ENCODE measurements around the gene STT3B. TPM values are rescaled to one million over a fixed set of nuclear protein-coding genes. Genes with fewer than 3 reads are reported as not detected.

The STT3B gene
- total and polyA plus RNA-seq, 4 experiments from 2014 or later, result 145 to 183 (median 159) TPM

GRCh38 chr3:31613654-31614053 lies 80.9 kb downstream of the STT3B start:
- peaks cover 27% of the 10 kb centered on the region for H3K4me1 ChIP-seq (ENCODE audit: insufficient read depth, low read length)
- Mint-ChIP-seq H3K4me3 (peak overlapping the region in 1 of 8 donors; percentile 53), H3K27ac (peak overlapping the region in 4 of 7 donors; percentile 3 to 47 (median 10))

GRCh38 chr3:31614162-31614921 lies 81.6 kb downstream of the STT3B start:
- Histone ChIP-seq H3K4me3 (ENCODE audit: low read length in 2 of 2) (no peak overlapping the region), H3K27ac (ENCODE audit: low read depth, low read length) (no peak overlapping the region), H3K9me3 (ENCODE audit: control insufficient read depth in 1 of 2, low read length in 2 of 2) (no peaks in the 10 kb centered on the region), H3K4me1 (ENCODE audit: insufficient read depth, low read length) (peaks cover 27% of the 10 kb centered on the region), H3K36me3 (ENCODE audit: insufficient read depth, low read length) (no peaks in the 10 kb centered on the region), H3K27me3 (ENCODE audit: insufficient read depth, low read length) (no peaks in the 10 kb centered on the region)
- ChIA-PET POLR2A (ENCODE audit: partially characterized antibody) (no interaction called here), CTCF (ENCODE audit: partially characterized antibody) (no interaction called here)
- intact Hi-C loops (cut with micrococcal nuclease), result loop anchor here (5.0 kb wide), 1 partner anchor 528 kb away; no protein-coding TSS in a partner anchor
- H3K36me3 Mint-ChIP-seq, result peaks cover 64 to 67% of the 10 kb centered on the region in 2 donors
- no peak for DNase-seq
- H3K9me3 Mint-ChIP-seq, result no peaks in the 10 kb centered on the region
- H3K4me1 Mint-ChIP-seq, result peaks cover 40 to 69% (median 55%) of the 10 kb centered on the region in 4 donors
- no peaks in the 10 kb centered on the region for H3K27me3 Mint-ChIP-seq
- H3K4me3 Mint-ChIP-seq, result peak overlapping the region in 1 of 8 donors; percentile 6
- peak overlapping the region in 2 of 7 donors; percentile 36 to 47 for H3K27ac Mint-ChIP-seq

More at GRCh38 chr3:31613654-31614053, 80.9 kb downstream of the STT3B start:
- no peaks in the 10 kb centered on the region for H3K9me3 ChIP-seq (ENCODE audit: control insufficient read depth in 1 of 2, low read length in 2 of 2)
- no peaks in the 10 kb centered on the region for H3K36me3 ChIP-seq (ENCODE audit: insufficient read depth, low read length)
- ChIA-PET CTCF (ENCODE audit: partially characterized antibody) (interaction anchor here (1.1 kb wide), 1 partner anchor 11 kb away, joined by 6 read pairs; no protein-coding TSS in a partner anchor), POLR2A (ENCODE audit: partially characterized antibody) (interaction anchor here (1.6 kb wide), 1 partner anchor 81 kb away, joined by 5 read pairs; the partner anchor contains the start of gene STT3B)
- intact Hi-C loops (cut with micrococcal nuclease), result loop anchor here (5.0 kb wide), 1 partner anchor 529 kb away; no protein-coding TSS in a partner anchor
- H3K36me3 Mint-ChIP-seq, result peaks cover 61 to 63% of the 10 kb centered on the region in 2 donors
- DNase-seq, result no peak
- H3K27ac ChIP-seq (ENCODE audit: low read depth, low read length), result no peak overlapping the region
- H3K9me3 Mint-ChIP-seq, result no peaks in the 10 kb centered on the region
- H3K27me3 ChIP-seq (ENCODE audit: insufficient read depth, low read length), result no peaks in the 10 kb centered on the region
- no peak overlapping the region for H3K4me3 ChIP-seq (ENCODE audit: low read length in 2 of 2)
- H3K4me1 Mint-ChIP-seq, result peaks cover 45 to 74% (median 59%) of the 10 kb centered on the region in 4 donors
- no peaks in the 10 kb centered on the region for H3K27me3 Mint-ChIP-seq

GRCh38 chr3:31615071-31615875 lies 82.5 kb downstream of the STT3B start:
- H3K27me3 Mint-ChIP-seq, result no peaks in the 10 kb centered on the region
- POLR2A ChIA-PET (ENCODE audit: partially characterized antibody), result no interaction called here

GRCh38 chr3:31616711-31617110 lies 84.0 kb downstream of the STT3B start:
- ChIA-PET POLR2A (ENCODE audit: partially characterized antibody) (interaction anchor here (0.7 kb wide), 1 partner anchor 868 kb away, joined by 4 read pairs; no protein-coding TSS in a partner anchor), CTCF (ENCODE audit: partially characterized antibody) (interaction anchor here (0.6 kb wide), 1 partner anchor 849 kb away, joined by 3 read pairs; no protein-coding TSS in a partner anchor)
- no peaks in the 10 kb centered on the region for H3K9me3 Mint-ChIP-seq
- intact Hi-C loops (cut with micrococcal nuclease), result no loop called here
- no peak overlapping the region for H3K4me3 ChIP-seq (ENCODE audit: low read length in 2 of 2)
- no peaks in the 10 kb centered on the region for H3K27me3 Mint-ChIP-seq
- H3K4me1 Mint-ChIP-seq, result peaks cover 35 to 58% (median 49%) of the 10 kb centered on the region in 4 donors
- peaks cover 66 to 70% of the 10 kb centered on the region in 2 donors for H3K36me3 Mint-ChIP-seq
- no peak overlapping the region for H3K27ac Mint-ChIP-seq
- no peaks in the 10 kb centered on the region for H3K27me3 ChIP-seq (ENCODE audit: insufficient read depth, low read length)
- no peaks in the 10 kb centered on the region for H3K9me3 ChIP-seq (ENCODE audit: control insufficient read depth in 1 of 2, low read length in 2 of 2)
- H3K4me3 Mint-ChIP-seq, result no peak overlapping the region
- DNase-seq, result no peak
- peaks cover 18% of the 10 kb centered on the region for H3K4me1 ChIP-seq (ENCODE audit: insufficient read depth, low read length)
- no peak overlapping the region for H3K27ac ChIP-seq (ENCODE audit: low read depth, low read length)
- peaks cover 7% of the 10 kb centered on the region for H3K36me3 ChIP-seq (ENCODE audit: insufficient read depth, low read length)

More at GRCh38 chr3:31615071-31615875, 82.5 kb downstream of the STT3B start:
- Histone ChIP-seq H3K4me1 (ENCODE audit: insufficient read depth, low read length) (peaks cover 26% of the 10 kb centered on the region), H3K36me3 (ENCODE audit: insufficient read depth, low read length) (no peaks in the 10 kb centered on the region), H3K4me3 (ENCODE audit: low read length in 2 of 2) (no peak overlapping the region), H3K27ac (ENCODE audit: low read depth, low read length) (no peak overlapping the region), H3K27me3 (ENCODE audit: insufficient read depth, low read length) (no peaks in the 10 kb centered on the region), H3K9me3 (ENCODE audit: control insufficient read depth in 1 of 2, low read length in 2 of 2) (no peaks in the 10 kb centered on the region)
- peaks cover 62 to 63% of the 10 kb centered on the region in 2 donors for H3K36me3 Mint-ChIP-seq
- CTCF ChIA-PET (ENCODE audit: partially characterized antibody), result no interaction called here
- H3K4me3 Mint-ChIP-seq, result no peak overlapping the region
- DNase-seq, result no peak
- H3K4me1 Mint-ChIP-seq, result peaks cover 36 to 61% (median 50%) of the 10 kb centered on the region in 4 donors
- intact Hi-C loops (cut with micrococcal nuclease), result no loop called here
- H3K27ac Mint-ChIP-seq, result peak overlapping the region in 1 of 7 donors; percentile 6
- H3K9me3 Mint-ChIP-seq, result no peaks in the 10 kb centered on the region

GRCh38 chr3:31620656-31621055 lies 87.9 kb downstream of the STT3B start:
- peaks cover 33% of the 10 kb centered on the region for H3K36me3 ChIP-seq (ENCODE audit: insufficient read depth, low read length)
- peaks cover 19 to 32% (median 23%) of the 10 kb centered on the region in 4 donors for H3K4me1 Mint-ChIP-seq
- intact Hi-C loops (cut with micrococcal nuclease), result no loop called here

GRCh38 chr3:31621314-31621713 lies 88.6 kb downstream of the STT3B start:
- Histone ChIP-seq H3K9me3 (ENCODE audit: control insufficient read depth in 1 of 2, low read length in 2 of 2) (no peaks in the 10 kb centered on the region), H3K4me1 (ENCODE audit: insufficient read depth, low read length) (no peaks in the 10 kb centered on the region), H3K27me3 (ENCODE audit: insufficient read depth, low read length) (no peaks in the 10 kb centered on the region), H3K4me3 (ENCODE audit: low read length in 2 of 2) (no peak overlapping the region), H3K27ac (ENCODE audit: low read depth, low read length) (no peak overlapping the region), H3K36me3 (ENCODE audit: insufficient read depth, low read length) (peaks cover 39% of the 10 kb centered on the region)
- peaks cover 62 to 81% of the 10 kb centered on the region in 2 donors for H3K36me3 Mint-ChIP-seq
- intact Hi-C loops (cut with micrococcal nuclease), result no loop called here
- peaks cover 15 to 26% (median 18%) of the 10 kb centered on the region in 4 donors for H3K4me1 Mint-ChIP-seq
- H3K27me3 Mint-ChIP-seq, result no peaks in the 10 kb centered on the region
- POLR2A ChIA-PET (ENCODE audit: partially characterized antibody), result no interaction called here
- DNase-seq, result no peak
- H3K4me3 Mint-ChIP-seq, result no peak overlapping the region
- peak overlapping the region in 2 of 7 donors; percentile 30 to 31 for H3K27ac Mint-ChIP-seq
- CTCF ChIA-PET (ENCODE audit: partially characterized antibody), result no interaction called here
- H3K9me3 Mint-ChIP-seq, result no peaks in the 10 kb centered on the region

More at GRCh38 chr3:31620656-31621055, 87.9 kb downstream of the STT3B start:
- CTCF ChIA-PET (ENCODE audit: partially characterized antibody), result no interaction called here
- DNase-seq, result no peak
- no peaks in the 10 kb centered on the region for H3K4me1 ChIP-seq (ENCODE audit: insufficient read depth, low read length)
- H3K27ac ChIP-seq (ENCODE audit: low read depth, low read length), result no peak overlapping the region
- Mint-ChIP-seq H3K27me3 (no peaks in the 10 kb centered on the region), H3K9me3 (no peaks in the 10 kb centered on the region), H3K27ac (peak overlapping the region in 1 of 7 donors; percentile 14), H3K4me3 (no peak overlapping the region), H3K36me3 (peaks cover 62 to 81% of the 10 kb centered on the region in 2 donors)
- POLR2A ChIA-PET (ENCODE audit: partially characterized antibody), result no interaction called here
- H3K4me3 ChIP-seq (ENCODE audit: low read length in 2 of 2), result no peak overlapping the region
- no peaks in the 10 kb centered on the region for H3K9me3 ChIP-seq (ENCODE audit: control insufficient read depth in 1 of 2, low read length in 2 of 2)
- no peaks in the 10 kb centered on the region for H3K27me3 ChIP-seq (ENCODE audit: insufficient read depth, low read length)
